Ascending aorta (tissue), 2 donors: Measurements from ENCODE around the gene TMEM132C. TPM values are rescaled to one million over a fixed set of nuclear protein-coding genes. Genes with fewer than 3 reads are reported as not detected.

Source experiments
- DNase-seq, 2 donors: peaks; one replicate each; pipeline ENCODE4 v3.0.0-alpha.2; 2019; ENCODE audit warnings: low spot score in 2 of 2
- H3K27ac ChIP-seq, 2 donors: fragments of 200-600 bp; sonication (generic); one replicate each; pipeline ENCODE4 v1.5.1; 2016 to 2017; ENCODE audit warnings: mild to moderate bottlenecking in 1 of 2
- H3K27me3 ChIP-seq: fragments of 200-600 bp; sonication (generic); one replicate; pipeline ENCODE4 v1.5.1; 2017
- H3K36me3 ChIP-seq, 2 donors: fragments of 200-600 bp; sonication (generic); one replicate each; pipeline ENCODE4 v1.5.1; 2016
- H3K4me1 ChIP-seq, 2 donors: fragments of 200-600 bp; sonication (generic); one replicate each; pipeline ENCODE4 v1.5.1; 2016 to 2017; ENCODE audit warnings: mild to moderate bottlenecking in 1 of 2
- H3K4me3 ChIP-seq, 2 donors: fragments of 200-600 bp; sonication (generic); one replicate each; pipeline ENCODE4 v1.5.1; 2016 to 2017; ENCODE audit warnings: mild to moderate bottlenecking in 1 of 2
- H3K9me3 ChIP-seq, 2 donors: fragments of 200-600 bp; sonication (generic); one replicate each; pipeline ENCODE4 v1.5.1; 2016
- intact Hi-C: fragments of 100-400 bp; cut with DNase I; formaldehyde crosslinking; loops from one replicate; pipeline ENCODE4 v1.15.1; 2023
- total RNA-seq: library from RNA; depleted of rRNA; stranded (reverse); fragments of >200 nt; gene quantifications from one replicate; pipeline ENCODE4 v1.1.0, GENCODE V29; 2016
- TF ChIP-seq, protein P1 (sequence below), 3 experiments: fragments of 200-600 bp in 2 of 3; fragments of 450-650 bp in 1 of 3; sonication (generic) in 2 of 3; IDR thresholded peaks; one replicate each; pipeline ENCODE4 v1.5.1; 2016 to 2019; ENCODE audit warnings: antibody characterized with exemption in 3 of 3, mild to moderate bottlenecking in 1 of 3, moderate library complexity in 1 of 3

The TMEM132C gene
- total RNA-seq, 1 donor from 2014 or later, result 0.96 TPM

DNA sequence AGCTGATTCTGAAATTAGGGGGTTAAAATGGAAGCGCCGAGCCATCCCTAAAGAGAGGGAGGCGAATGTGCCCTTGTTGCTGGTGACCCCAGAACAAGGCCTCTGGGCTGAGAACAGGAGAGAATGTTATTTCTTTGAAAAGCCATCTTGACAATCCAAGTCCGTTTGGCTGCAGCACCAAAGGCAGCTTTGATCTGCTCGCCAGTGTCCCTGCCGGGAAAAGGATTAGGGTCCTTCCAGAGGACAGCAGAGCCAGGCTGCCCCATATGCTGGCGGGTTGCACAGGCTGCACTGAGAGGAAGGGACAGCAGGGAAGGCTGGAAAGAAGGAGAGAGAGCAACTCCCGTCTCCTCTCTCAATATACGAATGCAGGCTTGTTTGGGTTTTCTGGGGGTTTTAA is 141.7 kb downstream of the TMEM132C start:
- no peak overlapping the region for H3K4me3 ChIP-seq
- no peaks in the 10 kb centered on the region for H3K4me1 ChIP-seq
- H3K36me3 ChIP-seq, result no peaks in the 10 kb centered on the region
- H3K27ac ChIP-seq, result no peak overlapping the region
- no peak for DNase-seq
- H3K27me3 ChIP-seq, result no peaks in the 10 kb centered on the region
- no peaks in the 10 kb centered on the region for H3K9me3 ChIP-seq
- intact Hi-C loops, result no loop called here
- TF ChIP-seq, protein P1, sequence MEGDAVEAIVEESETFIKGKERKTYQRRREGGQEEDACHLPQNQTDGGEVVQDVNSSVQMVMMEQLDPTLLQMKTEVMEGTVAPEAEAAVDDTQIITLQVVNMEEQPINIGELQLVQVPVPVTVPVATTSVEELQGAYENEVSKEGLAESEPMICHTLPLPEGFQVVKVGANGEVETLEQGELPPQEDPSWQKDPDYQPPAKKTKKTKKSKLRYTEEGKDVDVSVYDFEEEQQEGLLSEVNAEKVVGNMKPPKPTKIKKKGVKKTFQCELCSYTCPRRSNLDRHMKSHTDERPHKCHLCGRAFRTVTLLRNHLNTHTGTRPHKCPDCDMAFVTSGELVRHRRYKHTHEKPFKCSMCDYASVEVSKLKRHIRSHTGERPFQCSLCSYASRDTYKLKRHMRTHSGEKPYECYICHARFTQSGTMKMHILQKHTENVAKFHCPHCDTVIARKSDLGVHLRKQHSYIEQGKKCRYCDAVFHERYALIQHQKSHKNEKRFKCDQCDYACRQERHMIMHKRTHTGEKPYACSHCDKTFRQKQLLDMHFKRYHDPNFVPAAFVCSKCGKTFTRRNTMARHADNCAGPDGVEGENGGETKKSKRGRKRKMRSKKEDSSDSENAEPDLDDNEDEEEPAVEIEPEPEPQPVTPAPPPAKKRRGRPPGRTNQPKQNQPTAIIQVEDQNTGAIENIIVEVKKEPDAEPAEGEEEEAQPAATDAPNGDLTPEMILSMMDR (IDR thresholded peaks at IDR 0.05), result no peak

DNA sequence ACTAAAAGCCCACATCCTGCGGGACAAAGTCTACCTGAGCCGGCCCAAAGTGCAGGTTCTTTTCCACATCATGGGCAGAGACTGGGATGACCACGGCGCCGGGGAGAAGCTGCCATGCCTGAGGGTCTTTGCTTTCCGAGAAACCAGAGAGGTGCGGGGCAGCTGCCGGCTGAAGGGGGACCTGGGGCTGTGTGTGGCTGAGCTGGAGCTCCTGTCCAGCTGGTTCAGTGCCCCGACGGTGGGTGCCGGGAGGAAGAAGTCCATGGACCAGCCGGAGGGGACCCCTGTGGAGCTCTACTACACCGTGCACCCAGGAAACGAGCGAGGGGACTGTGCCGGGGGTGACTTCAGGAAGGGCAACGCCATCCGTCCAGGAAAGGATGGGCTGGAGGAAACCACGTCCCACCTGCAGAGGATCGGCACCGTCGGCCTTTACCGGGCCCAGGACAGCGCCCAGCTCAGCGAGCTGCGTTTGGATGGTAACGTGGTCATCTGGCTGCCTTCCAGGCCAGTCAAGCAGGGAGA is 148.1 kb downstream of the TMEM132C start:
- Histone ChIP-seq H3K36me3 (no peaks in the 10 kb centered on the region), H3K9me3 (no peaks in the 10 kb centered on the region), H3K4me1 (no peaks in the 10 kb centered on the region), H3K27ac (no peak overlapping the region), H3K27me3 (no peaks in the 10 kb centered on the region), H3K4me3 (no peak overlapping the region)
- intact Hi-C loops, result no loop called here
- TF ChIP-seq, protein P1 (IDR thresholded peaks at IDR 0.05), result no peak
- no peak for DNase-seq

DNA sequence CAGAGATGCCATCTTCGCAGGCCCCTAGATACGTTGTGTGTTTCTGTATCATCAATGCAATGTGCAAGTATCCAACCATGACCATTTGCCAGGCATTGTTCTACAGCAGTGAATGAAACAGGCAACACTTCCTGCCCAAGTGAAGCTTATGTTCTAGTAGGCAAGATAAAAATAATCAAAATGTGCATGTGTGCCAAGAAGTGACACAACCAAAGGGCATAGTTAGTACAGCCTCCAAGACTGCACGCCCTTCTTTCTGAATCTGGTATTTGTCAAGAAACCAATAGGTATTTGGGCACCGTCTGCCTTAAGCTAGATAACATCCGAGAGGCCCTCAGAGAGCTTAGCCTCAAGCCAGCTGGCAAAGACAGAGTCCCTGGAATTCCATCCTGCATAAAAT is 152.0 kb downstream of the TMEM132C start:
- Histone ChIP-seq H3K4me1 (no peaks in the 10 kb centered on the region), H3K36me3 (no peaks in the 10 kb centered on the region), H3K9me3 (no peaks in the 10 kb centered on the region), H3K27ac (no peak overlapping the region), H3K4me3 (no peak overlapping the region), H3K27me3 (no peaks in the 10 kb centered on the region)
- intact Hi-C loops, result no loop called here
- DNase-seq, result no peak
- TF ChIP-seq, protein P1 (IDR thresholded peaks at IDR 0.05), result no peak

DNA sequence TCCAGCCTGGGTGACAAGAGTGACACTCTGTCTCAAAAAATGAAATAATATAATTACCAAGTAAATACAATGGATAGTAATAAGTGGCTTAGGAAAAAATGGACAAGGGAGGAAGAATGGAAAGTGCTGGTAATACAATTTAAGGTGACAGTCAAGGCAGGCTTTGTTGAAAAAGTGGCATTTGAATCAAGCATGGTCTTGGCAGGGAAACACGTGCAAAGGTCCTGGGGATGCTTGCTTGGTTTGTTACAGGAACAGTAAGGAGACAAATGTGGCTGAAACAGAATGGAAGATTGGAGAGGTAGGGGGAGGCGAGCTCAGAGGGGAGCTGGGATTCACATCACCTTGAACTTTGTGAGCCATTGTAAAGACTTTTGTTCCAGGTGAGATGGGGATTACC is 153.2 kb downstream of the TMEM132C start:
- H3K4me1 ChIP-seq, result no peaks in the 10 kb centered on the region
- TF ChIP-seq, protein P1 (IDR thresholded peaks at IDR 0.05), result no peak
- no peak overlapping the region for H3K27ac ChIP-seq
- H3K27me3 ChIP-seq, result no peaks in the 10 kb centered on the region
- H3K36me3 ChIP-seq, result no peaks in the 10 kb centered on the region
- H3K9me3 ChIP-seq, result no peaks in the 10 kb centered on the region
- H3K4me3 ChIP-seq, result no peak overlapping the region
- intact Hi-C loops, result no loop called here
- DNase-seq, result no peak

DNA sequence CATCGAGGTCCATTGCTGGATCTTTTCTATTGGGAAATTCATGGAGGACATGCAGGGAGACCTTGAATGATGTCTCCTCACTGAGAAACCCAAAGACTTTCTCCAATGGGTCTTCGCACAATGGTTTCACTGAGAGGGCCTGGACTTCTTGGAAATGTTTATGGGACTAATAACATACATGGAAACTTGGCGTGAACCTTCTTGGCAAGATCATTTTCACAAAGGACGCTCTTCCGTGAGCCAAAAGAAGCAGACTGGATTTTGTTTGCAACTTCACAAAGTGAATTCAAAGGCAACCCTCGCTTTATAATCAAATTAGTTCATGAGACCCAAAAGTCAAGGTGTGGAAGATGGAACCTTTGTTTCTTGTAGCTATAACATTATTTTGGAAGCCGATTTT is 154.4 kb downstream of the TMEM132C start:
- Histone ChIP-seq H3K27ac (no peak overlapping the region), H3K36me3 (no peaks in the 10 kb centered on the region), H3K27me3 (no peaks in the 10 kb centered on the region), H3K9me3 (no peaks in the 10 kb centered on the region), H3K4me3 (no peak overlapping the region), H3K4me1 (no peaks in the 10 kb centered on the region)
- intact Hi-C loops, result no loop called here
- TF ChIP-seq, protein P1 (IDR thresholded peaks at IDR 0.05), result no peak
- DNase-seq, result no peak

DNA sequence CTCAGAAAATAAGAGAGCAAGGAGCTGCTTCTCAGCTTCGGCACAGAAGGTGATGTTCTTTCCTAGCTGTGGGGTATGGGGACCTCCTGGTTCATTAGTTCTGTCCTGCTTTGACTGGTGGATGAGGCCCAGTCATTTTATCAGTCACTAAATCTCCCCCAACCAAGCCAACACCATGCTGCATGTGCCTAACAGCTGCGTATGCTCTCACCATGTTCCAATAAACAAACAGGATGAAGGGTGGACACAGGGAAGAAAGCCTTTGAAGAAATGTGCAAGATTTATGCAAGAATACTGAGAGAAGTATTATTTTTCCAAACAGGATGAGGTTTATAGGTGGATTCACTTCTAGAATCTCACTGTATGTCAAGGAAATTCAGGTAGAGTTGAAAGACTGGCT is 156.2 kb downstream of the TMEM132C start:
- no peak for DNase-seq
- H3K4me1 ChIP-seq, result no peaks in the 10 kb centered on the region
- H3K27ac ChIP-seq, result no peak overlapping the region
- H3K27me3 ChIP-seq, result no peaks in the 10 kb centered on the region
- H3K4me3 ChIP-seq, result no peak overlapping the region
- intact Hi-C loops, result no loop called here
- no peaks in the 10 kb centered on the region for H3K36me3 ChIP-seq
- TF ChIP-seq, protein P1 (IDR thresholded peaks at IDR 0.05), result no peak
- H3K9me3 ChIP-seq, result no peaks in the 10 kb centered on the region
